ENCODE results near the gene DLGAP1.

- TF ChIP-seq, protein P1, sequence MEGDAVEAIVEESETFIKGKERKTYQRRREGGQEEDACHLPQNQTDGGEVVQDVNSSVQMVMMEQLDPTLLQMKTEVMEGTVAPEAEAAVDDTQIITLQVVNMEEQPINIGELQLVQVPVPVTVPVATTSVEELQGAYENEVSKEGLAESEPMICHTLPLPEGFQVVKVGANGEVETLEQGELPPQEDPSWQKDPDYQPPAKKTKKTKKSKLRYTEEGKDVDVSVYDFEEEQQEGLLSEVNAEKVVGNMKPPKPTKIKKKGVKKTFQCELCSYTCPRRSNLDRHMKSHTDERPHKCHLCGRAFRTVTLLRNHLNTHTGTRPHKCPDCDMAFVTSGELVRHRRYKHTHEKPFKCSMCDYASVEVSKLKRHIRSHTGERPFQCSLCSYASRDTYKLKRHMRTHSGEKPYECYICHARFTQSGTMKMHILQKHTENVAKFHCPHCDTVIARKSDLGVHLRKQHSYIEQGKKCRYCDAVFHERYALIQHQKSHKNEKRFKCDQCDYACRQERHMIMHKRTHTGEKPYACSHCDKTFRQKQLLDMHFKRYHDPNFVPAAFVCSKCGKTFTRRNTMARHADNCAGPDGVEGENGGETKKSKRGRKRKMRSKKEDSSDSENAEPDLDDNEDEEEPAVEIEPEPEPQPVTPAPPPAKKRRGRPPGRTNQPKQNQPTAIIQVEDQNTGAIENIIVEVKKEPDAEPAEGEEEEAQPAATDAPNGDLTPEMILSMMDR (IDR thresholded peaks at IDR 0.05; ENCODE audit: insufficient read depth, low read length) = no peak
- no peak for TF ChIP-seq POLR2AphosphoS5 (IDR thresholded peaks at IDR 0.05; ENCODE audit: low read depth)
- TF ChIP-seq REST (IDR thresholded peaks at IDR 0.05; ENCODE audit: insufficient replicate concordance, low read depth) = no peak
- no peak for TF ChIP-seq GABPA (IDR thresholded peaks at IDR 0.05; ENCODE audit: low read depth)
Observed at GRCh38 chr18:4385876-4386275, 69.2 kb downstream of the DLGAP1 start.

Data from HL-60 (cell line).